Glutamatergic neuron (in vitro differentiated cells): ENCODE results near the gene CLTB. TPM values are rescaled to one million over a fixed set of nuclear protein-coding genes. Genes with fewer than 3 reads are reported as not detected.
A peak's percentile ranks its signal among the peaks of the same experiment; 100 is the strongest.

Experiments
- DNase-seq: peaks from one replicate; pipeline ENCODE4 v3.0.0; 2022
- H3K27ac Mint-ChIP-seq: one replicate; pipeline ENCODE4 v1.8.0; 2020; ENCODE audit warnings: mild to moderate bottlenecking, mixed read lengths, inconsistent platforms; ENCODE audit not compliant: unreplicated experiment
- H3K27me3 Mint-ChIP-seq: one replicate; pipeline ENCODE4 v1.8.0; 2020; ENCODE audit warnings: mild to moderate bottlenecking, moderate library complexity, mixed read lengths, inconsistent platforms; ENCODE audit not compliant: unreplicated experiment
- H3K36me3 Mint-ChIP-seq: one replicate; pipeline ENCODE4 v1.8.0; 2020; ENCODE audit warnings: mild to moderate bottlenecking, mixed read lengths, inconsistent platforms; ENCODE audit not compliant: unreplicated experiment
- H3K4me1 Mint-ChIP-seq: one replicate; pipeline ENCODE4 v1.8.0; 2020; ENCODE audit warnings: mild to moderate bottlenecking, low read depth, mixed read lengths, inconsistent platforms; ENCODE audit not compliant: unreplicated experiment
- H3K4me3 Mint-ChIP-seq: one replicate; pipeline ENCODE4 v1.8.0; 2020; ENCODE audit warnings: mild to moderate bottlenecking, mixed read lengths, inconsistent platforms; ENCODE audit not compliant: unreplicated experiment
- H3K9me3 Mint-ChIP-seq: one replicate; pipeline ENCODE4 v1.8.0; 2020; ENCODE audit warnings: mild to moderate bottlenecking, moderate library complexity, mixed read lengths, inconsistent platforms; ENCODE audit not compliant: unreplicated experiment
- long read RNA-seq: library from polyadenylated mRNA; unstranded; transcript quantifications from one replicate; pipeline ENCODE4 v2.0.0, GENCODE V29; 2020; ENCODE audit not compliant: unreplicated experiment
- total RNA-seq: library from RNA; stranded (reverse); fragmentation: NEBNext Ultra II Directional; extraction: Animal tissue kit (Norgen Biotek cat#: 25700); gene quantifications from one replicate; pipeline ENCODE4 v1.2.1, GENCODE V29; 2021; ENCODE audit not compliant: unreplicated experiment
- TF ChIP-seq, protein P1 (sequence below): fragments of 200-600 bp; sonication (generic); IDR thresholded peaks from one replicate; pipeline ENCODE4 v1.5.0; 2021; ENCODE audit not compliant: partially characterized antibody, unreplicated experiment

Gene CLTB, protein sequence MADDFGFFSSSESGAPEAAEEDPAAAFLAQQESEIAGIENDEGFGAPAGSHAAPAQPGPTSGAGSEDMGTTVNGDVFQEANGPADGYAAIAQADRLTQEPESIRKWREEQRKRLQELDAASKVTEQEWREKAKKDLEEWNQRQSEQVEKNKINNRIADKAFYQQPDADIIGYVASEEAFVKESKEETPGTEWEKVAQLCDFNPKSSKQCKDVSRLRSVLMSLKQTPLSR
- 83.8 TPM for total RNA-seq
- long read RNA-seq, transcript CLTB-201 (6 exons, 1,215 nt) = major isoform, 77 of 119 reads
- long read RNA-seq, transcript CLTB-202 (5 exons, 1,161 nt) = minor isoform, 31 of 119 reads
- long read RNA-seq, partial matches to known transcripts = 8 of 119 reads
- long read RNA-seq, other reads (novel, unspliced or antisense) = 2 of 119 reads

GRCh38 chr5:176415952-176416924 lies at the start of gene CLTB:
Gene CLTB, minus strand, starts transcription at chr5:176416539. Its CDS starts 176 bp downstream, at chr5:176416363.
- peaks cover 5% of the 10 kb centered on the region for H3K36me3 Mint-ChIP-seq
- H3K27ac Mint-ChIP-seq = peak within 1 kb of the TSS; percentile 84
- H3K4me1 Mint-ChIP-seq = peaks cover 17% of the 10 kb centered on the region
- peaks cover 14% of the 10 kb centered on the region for H3K9me3 Mint-ChIP-seq
- peak; percentile 95 for DNase-seq
- TF ChIP-seq, protein P1, sequence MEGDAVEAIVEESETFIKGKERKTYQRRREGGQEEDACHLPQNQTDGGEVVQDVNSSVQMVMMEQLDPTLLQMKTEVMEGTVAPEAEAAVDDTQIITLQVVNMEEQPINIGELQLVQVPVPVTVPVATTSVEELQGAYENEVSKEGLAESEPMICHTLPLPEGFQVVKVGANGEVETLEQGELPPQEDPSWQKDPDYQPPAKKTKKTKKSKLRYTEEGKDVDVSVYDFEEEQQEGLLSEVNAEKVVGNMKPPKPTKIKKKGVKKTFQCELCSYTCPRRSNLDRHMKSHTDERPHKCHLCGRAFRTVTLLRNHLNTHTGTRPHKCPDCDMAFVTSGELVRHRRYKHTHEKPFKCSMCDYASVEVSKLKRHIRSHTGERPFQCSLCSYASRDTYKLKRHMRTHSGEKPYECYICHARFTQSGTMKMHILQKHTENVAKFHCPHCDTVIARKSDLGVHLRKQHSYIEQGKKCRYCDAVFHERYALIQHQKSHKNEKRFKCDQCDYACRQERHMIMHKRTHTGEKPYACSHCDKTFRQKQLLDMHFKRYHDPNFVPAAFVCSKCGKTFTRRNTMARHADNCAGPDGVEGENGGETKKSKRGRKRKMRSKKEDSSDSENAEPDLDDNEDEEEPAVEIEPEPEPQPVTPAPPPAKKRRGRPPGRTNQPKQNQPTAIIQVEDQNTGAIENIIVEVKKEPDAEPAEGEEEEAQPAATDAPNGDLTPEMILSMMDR = peak; percentile 33
- peaks cover 2% of the 10 kb centered on the region for H3K27me3 Mint-ChIP-seq
- H3K4me3 Mint-ChIP-seq = peak within 1 kb of the TSS; percentile 85

- H3K9me3 Mint-ChIP-seq = no peaks in the 10 kb centered on the region
- H3K4me3 Mint-ChIP-seq = no peak overlapping the region
- DNase-seq = no peak
- H3K27ac Mint-ChIP-seq = no peak overlapping the region
- no peaks in the 10 kb centered on the region for H3K36me3 Mint-ChIP-seq
- H3K27me3 Mint-ChIP-seq = no peaks in the 10 kb centered on the region
- TF ChIP-seq, protein P1 = no peak
- H3K4me1 Mint-ChIP-seq = no peaks in the 10 kb centered on the region
Observed at GRCh38 chr5:176463113-176463764, 46.9 kb upstream of the CLTB start.

DNA sequence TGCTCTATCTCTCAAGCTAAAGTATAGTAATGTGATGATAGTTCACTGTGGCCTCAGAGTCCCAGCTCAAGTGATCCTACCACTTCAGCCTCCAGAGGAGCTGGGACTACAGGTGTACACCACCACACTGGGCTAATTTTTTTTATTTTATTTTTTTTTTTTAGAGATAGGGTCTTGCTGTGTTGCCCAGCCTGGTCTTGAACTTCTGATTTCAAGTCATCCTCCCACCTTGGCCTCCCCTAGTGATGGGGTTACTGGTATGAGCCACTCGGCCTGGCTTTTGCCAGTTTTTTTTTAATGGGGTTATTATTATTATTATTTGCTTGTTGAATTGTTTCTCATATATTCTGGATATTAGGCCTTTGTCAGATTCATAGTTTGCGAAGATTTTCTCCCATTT lies 45.0 kb upstream of the CLTB start:
- no peaks in the 10 kb centered on the region for H3K27me3 Mint-ChIP-seq
- no peaks in the 10 kb centered on the region for H3K4me1 Mint-ChIP-seq
- H3K4me3 Mint-ChIP-seq = no peak overlapping the region
- peak overlapping the region; percentile 52 for H3K27ac Mint-ChIP-seq
- no peak for DNase-seq
- TF ChIP-seq, protein P1 = no peak
- H3K36me3 Mint-ChIP-seq = no peaks in the 10 kb centered on the region
- H3K9me3 Mint-ChIP-seq = no peaks in the 10 kb centered on the region

DNA sequence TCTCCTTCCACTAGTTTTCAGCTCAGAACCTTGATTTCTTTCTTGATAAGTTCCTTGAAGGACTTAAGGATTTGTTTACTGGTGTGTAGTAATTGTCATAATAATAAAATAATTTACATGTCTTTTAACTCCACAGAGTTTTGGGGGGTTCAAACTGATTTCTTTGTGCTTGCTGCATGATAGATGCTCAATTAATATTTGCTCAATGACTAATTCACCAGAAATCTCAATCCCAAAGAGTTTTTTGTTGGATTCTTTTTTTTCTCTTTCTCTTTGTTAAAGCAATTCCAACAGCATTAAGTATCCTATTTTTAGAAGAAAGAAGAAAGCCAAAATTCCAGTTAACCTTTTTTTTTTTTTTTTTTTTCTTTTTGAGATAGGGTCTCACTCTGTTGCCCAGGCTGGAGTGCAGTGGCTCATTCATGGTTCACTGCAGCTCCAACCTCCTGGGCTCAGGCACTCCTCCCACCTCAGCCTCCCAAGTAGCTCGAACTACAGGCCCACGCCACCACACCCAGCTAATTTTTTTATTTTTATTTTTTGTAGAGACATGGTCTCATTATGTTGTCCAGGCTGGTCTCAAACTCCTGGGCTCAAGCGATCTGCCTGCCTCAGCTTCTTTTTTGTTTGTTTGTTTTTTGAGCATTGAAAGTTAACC lies 42.7 kb upstream of the CLTB start:
- no peak overlapping the region for H3K27ac Mint-ChIP-seq
- no peaks in the 10 kb centered on the region for H3K27me3 Mint-ChIP-seq
- DNase-seq = no peak
- H3K4me1 Mint-ChIP-seq = no peaks in the 10 kb centered on the region
- no peaks in the 10 kb centered on the region for H3K9me3 Mint-ChIP-seq
- no peaks in the 10 kb centered on the region for H3K36me3 Mint-ChIP-seq
- TF ChIP-seq, protein P1 = no peak
- no peak overlapping the region for H3K4me3 Mint-ChIP-seq
